GM12891 (cell line): Measurements from ENCODE around the gene ARHGEF17.

Experiments
- PAX5 ChIP-seq: IDR thresholded peaks from 2 replicates; pipeline ENCODE4 v1.6.1; 2011; ENCODE audit warnings: low read length, moderate library complexity, mild to moderate bottlenecking; ENCODE audit not compliant: insufficient read depth, severe bottlenecking
- POLR2A ChIP-seq: IDR thresholded peaks from 2 replicates; pipeline ENCODE4 v1.6.1; 2011; ENCODE audit warnings: low read depth, low read length, control low read depth
- POLR2AphosphoS5 ChIP-seq: IDR thresholded peaks from 2 replicates; pipeline ENCODE4 v1.6.1; 2011; ENCODE audit warnings: low read depth, low read length, control low read depth
- POU2F2 ChIP-seq: IDR thresholded peaks from 2 replicates; pipeline ENCODE4 v1.6.1; 2011; ENCODE audit warnings: low read depth, mild to moderate bottlenecking, control low read depth, low read length, moderate library complexity
- SPI1 ChIP-seq: IDR thresholded peaks from 2 replicates; pipeline ENCODE4 v1.6.1; 2011; ENCODE audit warnings: low read depth, low read length, control low read depth
- TAF1 ChIP-seq: IDR thresholded peaks from 2 replicates; pipeline ENCODE4 v1.6.1; 2011; ENCODE audit warnings: low read depth, low read length, control low read depth

- TF ChIP-seq POLR2AphosphoS5 (no peak; the same call in 1 of the 2 replicates), POLR2A (no peak), TAF1 (no peak), POU2F2 (no peak), SPI1 (no peak), PAX5 (no peak)
Measured at GRCh38 chr11:73382747-73383146, 74.7 kb downstream of the ARHGEF17 start.
